ENCODE data around the gene FOXL2NB.

DNA sequence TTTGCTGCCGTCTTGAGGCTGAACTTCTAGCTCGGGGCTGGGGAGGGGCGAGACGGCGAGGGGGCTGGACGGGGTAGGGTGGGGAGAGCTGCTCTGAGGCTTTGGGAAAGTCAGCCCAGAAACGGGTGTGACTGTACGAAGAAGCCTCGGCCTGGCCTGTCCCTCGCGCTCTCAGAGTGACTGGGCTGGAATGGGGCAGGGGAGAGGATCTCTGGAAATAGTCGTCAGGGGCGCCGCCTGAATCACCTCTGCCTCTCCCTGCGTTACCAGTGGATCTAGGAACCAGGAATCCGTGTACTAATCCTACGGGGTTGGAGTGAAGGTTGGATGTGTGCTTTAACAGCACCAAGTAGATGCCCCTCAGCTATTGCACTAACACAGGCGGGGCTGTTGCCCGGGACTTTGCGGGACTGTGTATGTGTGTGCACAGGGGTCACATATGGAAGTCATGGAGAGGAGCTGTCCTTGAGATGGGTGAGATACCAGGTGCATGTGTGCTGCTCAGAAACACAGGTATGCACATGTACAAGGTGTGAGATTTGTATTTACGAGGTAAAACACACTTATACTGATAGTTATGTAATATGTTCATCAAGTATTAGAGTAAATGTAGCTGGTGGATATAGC is 591 bp downstream of the FOXL2NB start:
- TF ChIP-seq, protein P1, sequence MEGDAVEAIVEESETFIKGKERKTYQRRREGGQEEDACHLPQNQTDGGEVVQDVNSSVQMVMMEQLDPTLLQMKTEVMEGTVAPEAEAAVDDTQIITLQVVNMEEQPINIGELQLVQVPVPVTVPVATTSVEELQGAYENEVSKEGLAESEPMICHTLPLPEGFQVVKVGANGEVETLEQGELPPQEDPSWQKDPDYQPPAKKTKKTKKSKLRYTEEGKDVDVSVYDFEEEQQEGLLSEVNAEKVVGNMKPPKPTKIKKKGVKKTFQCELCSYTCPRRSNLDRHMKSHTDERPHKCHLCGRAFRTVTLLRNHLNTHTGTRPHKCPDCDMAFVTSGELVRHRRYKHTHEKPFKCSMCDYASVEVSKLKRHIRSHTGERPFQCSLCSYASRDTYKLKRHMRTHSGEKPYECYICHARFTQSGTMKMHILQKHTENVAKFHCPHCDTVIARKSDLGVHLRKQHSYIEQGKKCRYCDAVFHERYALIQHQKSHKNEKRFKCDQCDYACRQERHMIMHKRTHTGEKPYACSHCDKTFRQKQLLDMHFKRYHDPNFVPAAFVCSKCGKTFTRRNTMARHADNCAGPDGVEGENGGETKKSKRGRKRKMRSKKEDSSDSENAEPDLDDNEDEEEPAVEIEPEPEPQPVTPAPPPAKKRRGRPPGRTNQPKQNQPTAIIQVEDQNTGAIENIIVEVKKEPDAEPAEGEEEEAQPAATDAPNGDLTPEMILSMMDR (IDR thresholded peaks at IDR 0.05; ENCODE audit: low read length) = no peak
- TF ChIP-seq EZH2 (IDR thresholded peaks at IDR 0.05; ENCODE audit: borderline replicate concordance, low read length) = no peak

Data from OCI-LY1 (cell line).